NOMO-1 treated with DMSO at 0.1 percent for 48 hours (cell line): Measurements from ENCODE around the gene ANKRD60.
A peak's percentile ranks its signal among the peaks of the same experiment; 100 is the strongest.

Experiments used
- DNase-seq: peaks from one replicate; lab custom pipeline; 2025; ENCODE audit not compliant: unreplicated experiment; lab: John Stamatoyannopoulos, UW

Gene ANKRD60, protein sequence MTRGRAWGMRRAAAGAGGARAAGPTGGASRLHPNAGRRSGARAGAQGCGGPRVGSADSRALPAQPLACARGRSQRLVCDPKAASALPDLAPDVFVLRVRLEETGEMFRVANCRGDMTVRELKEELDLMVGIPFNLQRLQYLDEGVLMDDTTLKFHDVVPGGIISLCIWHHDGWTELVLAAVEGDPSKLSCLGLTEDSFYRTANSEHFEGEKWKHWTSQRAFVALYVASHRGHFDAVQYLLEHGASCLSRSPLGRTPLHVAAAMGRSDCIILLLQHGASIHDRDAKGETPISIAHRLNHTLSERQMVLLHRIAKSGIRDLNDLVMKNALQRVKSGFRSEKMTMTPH

DNA sequence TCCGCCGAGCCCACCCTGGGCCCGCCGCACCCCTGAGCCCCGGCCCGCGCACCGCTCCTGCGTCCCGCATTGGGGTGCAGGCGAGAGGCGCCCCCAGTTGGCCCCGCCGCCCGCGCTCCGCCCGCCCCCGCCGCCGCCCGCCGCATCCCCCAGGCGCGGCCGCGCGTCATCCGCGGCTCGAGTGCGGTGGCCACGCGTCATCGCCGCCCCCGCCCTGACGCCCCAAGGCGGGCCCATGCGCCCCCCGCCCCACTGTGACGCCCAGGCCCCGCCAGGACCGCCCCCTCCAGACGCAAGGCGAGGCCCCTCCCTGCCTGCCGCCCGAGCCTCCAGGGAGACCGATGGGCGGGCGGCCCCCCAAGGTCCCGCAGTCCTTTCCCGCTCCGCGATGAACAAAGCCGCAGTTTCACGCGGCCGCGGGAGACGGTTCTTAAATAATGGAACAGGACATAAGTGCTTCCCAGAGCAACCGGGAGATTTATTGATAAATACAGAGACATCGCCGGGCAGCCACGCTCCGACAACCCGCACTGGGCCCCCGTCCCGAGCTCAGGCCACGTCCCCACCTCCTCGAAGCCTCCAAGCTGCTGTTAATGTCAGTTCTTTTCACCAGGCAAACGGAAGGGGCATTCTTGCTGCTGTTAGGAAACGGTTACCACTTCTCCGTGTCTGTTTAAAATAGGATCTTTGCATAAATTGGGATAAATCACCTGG lies at the start of gene ANKRD60:
TSS of gene ANKRD60 (minus strand) at position 170 of the 714 bp plus-strand sequence. CDS start at position 170, 0 bp downstream.
- DNase-seq = no peak

DNA sequence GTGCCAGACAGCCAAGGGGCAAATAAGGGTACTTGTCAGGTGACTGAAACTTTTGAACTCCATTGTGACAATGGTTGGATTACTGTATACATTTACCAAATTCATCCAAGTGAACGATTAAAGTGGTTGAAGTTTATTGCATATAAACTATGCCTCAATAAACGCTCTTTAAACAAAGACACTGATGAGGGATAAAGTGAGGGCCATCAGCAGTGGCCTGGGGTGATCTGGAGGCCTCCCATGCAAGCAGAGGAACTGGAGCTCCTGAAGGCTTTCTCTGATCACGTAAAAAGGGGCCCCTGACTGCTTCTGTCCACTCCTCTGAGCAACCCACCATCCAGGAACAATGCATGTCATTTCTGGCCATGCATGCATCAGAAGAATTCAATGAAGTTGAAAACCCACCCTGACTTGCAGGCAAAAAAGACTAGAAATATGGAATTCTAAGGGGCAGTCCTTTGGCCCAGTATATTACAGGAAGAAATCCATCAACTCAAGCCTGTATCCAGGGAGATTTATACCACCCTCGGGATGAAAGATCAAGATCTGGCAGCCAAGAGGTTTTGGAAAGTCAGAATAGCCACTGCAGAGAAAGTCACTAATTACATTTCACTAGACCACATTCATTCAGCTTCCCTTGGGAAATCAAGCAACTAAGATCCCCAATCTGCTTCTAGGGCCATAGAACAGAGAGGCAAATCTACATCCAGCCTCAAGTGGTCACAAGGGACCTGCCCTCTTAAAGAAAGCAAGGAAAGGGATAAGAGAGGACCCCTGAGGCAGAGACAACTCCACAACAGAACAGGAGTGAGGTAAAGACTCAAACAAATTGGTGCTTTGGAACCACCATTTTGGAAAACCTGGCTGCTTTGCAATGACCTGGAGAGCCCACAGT lies 49.4 kb upstream of the ANKRD60 start:
- DNase-seq = no peak

DNA sequence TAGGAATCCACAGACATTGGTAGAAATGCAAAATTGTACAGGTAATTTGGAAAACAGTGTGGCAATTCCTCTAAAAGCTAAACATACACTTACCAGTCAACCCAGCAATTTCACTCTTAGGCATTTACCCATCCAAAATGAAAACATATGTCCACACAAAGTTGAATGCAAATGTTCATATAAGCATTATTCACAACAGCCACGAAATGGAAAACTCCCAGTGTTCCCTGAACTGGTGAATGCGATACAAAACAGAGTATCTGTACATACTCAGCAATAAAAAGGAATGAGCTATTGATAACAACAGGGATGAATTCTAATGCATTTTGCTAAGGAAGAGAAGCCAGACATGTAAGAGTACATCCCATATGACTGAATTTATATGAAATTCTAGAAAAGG lies 48.7 kb upstream of the ANKRD60 start:
- no peak for DNase-seq

DNA sequence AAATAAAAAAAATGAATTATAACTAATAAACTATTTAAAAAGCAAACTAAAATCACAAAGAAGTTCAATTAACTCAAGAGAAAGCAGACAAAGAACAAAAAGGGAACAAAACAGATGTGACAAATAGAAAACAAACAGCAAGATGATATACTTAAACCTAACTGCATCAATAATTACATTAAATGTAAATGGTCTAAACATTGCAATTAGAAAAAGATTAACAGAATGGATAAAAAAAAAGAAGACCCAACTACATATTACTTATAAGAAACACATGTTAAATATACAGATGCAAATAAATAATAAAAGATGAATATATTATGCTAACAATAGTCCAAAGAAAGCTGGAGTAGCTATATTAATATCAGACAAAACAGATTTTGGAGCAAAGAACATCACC lies 45.9 kb upstream of the ANKRD60 start:
- DNase-seq = no peak

DNA sequence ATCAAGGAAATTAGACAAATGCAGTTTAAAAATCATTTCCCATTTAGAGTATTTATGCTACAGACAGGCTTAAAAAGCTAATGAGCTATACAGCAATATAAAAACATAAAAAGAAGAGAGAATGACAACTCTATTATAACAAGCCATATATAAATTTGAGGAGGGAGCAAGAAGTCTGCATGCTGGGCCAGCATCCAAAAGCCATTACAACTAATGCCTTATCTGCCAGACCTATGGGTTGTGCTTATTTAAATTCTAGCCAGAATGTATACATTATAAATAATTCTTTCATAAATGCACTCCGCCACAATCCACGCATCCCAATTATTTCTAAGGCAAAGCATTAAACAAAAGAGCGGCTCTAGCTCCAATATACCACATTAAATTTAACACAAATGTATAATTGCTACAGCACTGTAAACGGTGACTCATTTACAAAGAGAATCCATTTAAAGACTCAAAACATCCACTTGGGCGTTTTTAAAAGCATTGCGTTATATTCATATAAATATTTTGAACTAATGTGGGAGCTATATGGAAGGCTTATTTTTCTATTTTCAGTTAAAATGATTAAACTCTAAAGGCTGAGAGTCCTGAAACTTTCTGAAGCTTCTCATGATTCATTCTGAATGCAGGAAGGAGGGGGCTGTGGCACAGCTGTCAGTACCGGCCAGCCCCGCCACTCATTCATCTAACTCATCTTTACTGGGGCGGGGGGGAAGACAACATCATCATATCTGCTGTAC lies 43.3 kb upstream of the ANKRD60 start:
- DNase-seq = no peak

DNA sequence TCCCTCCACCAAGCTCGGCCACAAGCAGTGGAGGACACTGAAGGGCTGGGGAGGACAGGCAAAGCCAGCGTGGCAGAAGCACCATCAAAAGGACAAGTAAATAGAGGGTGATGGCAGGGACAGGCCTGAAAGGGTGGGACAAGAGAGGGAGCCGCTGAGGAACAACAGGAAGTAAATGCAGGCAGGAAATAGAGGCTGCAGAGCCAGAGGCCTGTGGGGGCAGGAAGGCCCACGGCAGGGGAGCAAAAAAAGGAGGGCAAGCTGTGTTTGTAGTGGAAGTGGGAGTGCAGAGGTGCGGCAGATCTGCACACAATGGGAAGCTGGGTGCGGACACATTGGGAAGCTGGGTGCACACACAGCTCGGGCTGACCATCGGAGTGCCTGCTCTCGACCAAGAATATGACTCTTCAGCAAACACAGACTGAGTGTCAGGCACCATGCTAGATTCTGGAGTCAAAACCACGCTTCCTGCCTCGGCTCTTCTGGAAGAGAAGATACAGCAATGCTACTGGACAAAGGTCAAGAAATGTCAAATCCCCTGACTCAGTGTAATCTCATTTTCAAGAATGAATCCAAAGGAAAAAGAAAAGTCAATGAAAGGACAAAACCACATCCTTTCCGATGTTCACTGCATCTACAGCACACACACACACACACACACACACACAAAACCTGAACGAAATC lies 40.6 kb upstream of the ANKRD60 start:
- no peak for DNase-seq

DNA sequence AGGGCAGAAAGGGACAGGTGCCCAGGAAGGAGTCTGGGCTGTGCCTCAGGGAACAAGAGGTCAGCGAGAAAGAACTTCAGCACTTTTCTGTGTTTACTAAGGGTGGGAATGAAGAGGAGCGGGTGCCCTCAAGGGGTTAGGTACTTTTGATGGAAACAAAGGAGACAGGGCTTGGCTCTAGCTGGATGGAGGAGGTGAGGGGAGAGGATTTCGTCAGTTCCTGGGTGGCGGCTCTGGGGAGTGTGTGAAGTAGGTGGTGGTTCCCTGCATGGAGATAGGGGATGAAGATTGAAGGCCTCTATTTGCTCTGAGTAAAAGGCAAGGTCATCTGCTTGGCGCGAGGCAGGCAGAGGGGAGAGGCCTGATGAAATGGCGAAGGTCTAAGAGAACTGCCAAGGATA lies 40.0 kb upstream of the ANKRD60 start:
- DNase-seq = no peak

DNA sequence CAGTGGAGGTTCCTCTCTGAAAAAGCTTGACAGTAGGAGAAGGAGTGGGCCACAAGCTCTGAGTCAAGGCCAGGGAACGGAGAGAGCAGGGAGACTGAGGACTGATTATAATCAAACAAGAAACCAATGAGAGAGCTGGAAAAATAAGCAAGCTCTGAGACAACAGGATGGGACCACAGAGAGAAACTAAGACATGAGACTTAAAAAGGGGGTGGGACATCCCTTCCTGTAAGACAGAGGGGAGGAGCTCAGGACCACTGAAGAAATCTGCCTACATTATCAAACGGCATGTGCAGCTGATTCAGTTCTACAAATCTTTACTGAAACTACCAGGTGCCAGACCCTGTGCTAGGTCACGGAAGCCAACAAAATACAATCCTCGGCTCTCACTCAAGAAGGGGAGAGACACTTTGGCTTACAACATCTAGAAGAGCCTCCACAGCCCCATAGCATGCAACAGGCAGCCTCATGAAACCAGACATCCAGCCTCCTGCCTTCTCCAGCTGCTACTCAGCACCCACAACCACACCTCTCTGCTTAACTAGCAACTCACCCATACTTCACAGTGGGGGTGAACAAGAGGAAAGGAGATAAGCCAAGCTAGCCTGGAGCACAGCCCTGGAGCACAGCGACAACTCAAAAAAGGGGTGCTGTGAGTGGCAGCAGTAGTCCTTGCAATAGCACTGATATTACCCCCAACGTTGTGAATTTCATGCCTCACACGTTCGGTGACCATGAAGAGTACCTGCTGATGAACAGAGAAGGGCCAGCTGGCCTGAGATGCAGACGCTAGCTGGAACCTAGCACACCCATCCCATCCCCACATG lies 39.1 kb upstream of the ANKRD60 start:
- no peak for DNase-seq

DNA sequence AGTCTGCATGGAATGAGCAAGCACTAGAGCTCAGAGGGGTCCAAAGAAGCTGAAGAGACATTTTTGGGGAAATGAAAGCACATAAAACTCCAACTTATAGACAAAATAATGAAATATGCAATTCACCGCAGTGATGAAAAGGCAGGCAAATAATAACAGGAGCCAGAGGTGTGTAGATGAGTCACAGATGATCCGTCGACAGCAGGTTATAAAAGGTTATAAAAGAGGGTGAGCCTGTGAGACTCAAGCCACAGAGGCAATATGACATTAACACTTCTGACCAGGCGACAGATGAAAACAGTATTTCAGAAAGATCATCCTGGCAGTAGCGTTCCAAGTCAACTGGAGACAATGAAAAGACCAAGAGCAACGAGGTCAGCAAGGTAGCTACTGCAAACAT lies 35.8 kb upstream of the ANKRD60 start:
- DNase-seq = peak; percentile 6

DNA sequence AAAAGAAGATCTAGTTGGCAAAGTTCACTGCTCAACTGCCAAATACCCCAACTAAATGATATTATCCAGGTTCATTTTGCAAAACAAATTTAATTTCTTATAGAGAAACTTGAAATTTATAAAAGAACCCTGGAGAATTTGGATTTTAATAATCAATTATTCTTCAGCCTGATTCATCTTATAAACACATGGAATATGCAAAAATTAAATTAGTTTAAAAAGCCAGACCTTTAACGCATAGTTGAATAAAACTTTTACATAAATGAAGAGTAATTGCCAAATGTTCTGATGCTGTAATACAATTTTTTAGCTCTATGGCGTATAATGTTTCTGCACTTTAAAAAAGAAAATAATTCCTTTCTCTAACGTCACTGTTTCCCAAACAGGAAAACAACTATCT lies 33.2 kb upstream of the ANKRD60 start:
- DNase-seq = no peak

DNA sequence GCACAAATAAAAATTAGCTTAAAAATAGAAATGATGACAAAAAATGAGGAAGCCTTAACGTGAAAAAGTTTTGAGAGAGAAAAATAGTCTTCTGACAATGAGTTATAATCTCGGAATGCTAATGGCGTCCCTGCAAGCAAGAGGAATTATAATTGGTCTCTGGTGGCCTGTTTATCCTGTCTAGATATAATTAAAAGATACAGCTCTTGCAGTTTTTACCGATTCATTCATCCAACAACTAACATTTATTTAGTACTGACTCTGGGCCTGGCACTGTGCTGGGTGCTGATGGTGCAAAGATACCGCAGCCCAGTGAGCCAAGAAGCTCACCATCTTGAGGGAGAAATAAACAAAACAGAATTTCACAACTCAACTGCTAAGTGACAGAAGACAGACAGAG lies 31.6 kb upstream of the ANKRD60 start:
- no peak for DNase-seq

DNA sequence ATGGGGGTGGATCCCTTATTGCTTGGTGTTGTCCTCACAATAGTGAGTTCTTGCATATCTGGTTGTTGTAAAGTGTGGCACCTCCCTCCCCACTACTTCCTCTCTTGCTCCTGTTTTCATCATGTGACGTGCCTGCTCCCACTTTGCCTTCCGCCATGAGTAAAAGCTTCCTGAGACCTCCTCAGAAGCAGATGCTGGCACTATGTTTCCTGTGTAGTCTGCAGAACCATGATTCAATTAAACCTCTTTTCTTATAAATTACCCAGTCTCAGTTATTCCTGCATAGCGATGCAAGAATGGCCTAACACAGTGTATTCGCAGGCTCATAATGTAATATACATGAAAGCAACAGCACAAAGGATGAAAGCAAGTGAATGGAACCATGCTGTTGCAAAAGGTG lies 28.4 kb upstream of the ANKRD60 start:
- no peak for DNase-seq

DNA sequence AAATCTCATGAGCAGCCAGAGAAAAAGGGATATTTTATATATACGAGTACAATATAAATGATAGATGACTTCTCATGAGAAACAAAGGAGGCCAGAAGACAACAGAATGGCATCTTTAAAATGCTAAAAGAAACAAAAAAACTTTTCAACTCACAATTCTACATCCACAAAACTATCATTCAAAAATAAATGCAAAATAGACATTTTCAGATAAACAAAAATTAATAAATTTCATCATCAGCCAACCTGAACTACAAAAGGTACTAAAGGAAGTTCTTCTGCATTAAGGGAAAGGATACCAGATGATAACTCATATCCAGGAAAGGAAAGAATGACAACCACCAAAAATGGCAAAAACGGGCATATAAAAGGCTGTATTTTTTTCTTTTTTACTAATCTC lies 27.9 kb upstream of the ANKRD60 start:
- no peak for DNase-seq

DNA sequence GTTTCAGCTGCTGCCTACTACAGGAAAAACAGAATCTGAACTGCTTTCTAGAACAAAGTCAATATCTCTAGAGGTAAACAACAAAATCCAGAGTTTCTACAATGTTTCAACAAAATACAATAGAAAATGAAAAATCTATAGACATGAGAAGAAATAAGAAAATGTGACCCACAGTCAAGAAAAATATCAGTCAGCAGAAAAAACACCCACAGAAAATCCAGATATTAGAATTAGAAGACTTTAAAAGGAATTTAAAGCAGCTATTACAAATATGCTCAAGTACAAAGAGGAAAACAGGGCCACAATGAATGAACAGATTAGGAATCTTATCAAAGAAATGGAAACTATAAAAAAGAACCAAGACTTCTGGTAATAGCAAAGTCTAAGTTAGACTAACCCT lies 26.4 kb upstream of the ANKRD60 start:
- no peak for DNase-seq

DNA sequence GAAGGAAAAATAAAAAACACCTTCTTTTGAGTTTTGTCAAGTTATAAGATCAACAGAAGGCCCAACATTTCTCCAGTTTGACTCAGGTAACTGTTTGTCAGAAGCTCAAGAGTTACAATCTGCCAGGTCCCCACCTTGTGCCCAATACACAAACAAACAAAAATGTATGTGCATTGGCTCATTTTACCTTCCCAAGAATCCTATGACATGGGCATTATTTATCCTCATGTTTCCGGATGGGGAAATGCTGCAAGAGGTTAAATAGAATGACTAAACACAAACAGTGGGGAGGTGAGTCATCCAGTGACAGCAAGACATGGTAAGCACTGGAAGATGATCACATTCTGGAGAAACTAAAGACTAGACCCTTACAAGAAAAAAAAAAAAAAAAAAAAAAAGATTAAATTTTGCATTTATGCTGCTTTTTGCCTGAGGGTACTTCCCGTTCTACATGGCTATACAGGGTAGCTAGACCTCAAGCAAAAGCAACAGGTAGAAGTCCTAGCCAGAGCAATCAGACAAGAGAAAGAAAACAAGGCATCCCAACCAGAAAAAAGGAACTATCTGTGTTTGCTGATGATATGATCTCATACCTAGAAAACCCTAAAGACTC lies 23.6 kb upstream of the ANKRD60 start:
- DNase-seq = peak; percentile 33

DNA sequence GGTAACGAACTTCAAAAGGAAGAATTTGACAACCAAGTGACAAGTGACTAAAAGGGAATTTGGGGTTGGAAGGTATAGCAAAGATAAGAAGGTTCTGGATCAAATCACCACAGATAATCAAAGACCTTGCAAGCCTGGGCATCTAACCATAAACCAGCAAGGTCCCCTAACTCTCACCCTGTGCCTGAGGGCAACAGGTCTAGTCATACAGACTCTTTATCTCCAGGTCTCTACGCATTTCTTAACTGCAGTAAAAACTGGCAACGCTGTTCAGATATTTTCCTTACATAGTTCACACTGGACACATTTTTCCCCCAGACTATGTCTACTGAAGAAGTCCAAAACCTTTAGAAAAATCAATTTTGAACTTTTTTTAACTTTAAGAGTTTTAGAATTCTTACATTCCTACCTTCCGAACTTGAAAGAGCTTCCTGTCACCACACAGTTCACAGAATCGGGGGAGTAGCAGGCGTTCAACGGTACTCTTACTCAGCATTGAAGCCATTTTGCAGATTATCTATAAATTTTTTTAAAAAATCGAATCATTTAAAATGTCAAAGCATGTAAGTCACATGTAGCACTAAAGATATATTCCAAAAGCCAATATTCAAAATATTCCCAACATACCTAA lies 23.0 kb upstream of the ANKRD60 start:
- no peak for DNase-seq

DNA sequence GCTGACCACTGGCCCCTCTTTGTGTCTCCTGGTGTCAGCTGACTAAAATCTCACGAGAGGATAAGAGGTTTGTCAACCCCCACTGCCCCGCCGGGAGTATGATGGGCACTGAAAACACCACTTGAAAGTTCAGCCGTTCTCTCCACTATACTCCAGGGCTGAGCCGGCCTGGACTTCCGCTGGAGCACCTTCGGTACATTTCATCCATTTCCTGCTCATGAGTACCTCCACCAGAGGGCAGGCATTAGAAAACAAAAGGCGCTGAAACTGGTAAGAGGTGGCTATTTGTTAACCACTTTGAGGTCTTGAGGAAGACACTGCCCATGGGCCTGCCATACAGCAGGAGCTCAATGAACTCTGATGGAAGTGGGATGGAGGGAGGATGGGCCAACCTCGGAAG lies 17.9 kb upstream of the ANKRD60 start:
- no peak for DNase-seq

DNA sequence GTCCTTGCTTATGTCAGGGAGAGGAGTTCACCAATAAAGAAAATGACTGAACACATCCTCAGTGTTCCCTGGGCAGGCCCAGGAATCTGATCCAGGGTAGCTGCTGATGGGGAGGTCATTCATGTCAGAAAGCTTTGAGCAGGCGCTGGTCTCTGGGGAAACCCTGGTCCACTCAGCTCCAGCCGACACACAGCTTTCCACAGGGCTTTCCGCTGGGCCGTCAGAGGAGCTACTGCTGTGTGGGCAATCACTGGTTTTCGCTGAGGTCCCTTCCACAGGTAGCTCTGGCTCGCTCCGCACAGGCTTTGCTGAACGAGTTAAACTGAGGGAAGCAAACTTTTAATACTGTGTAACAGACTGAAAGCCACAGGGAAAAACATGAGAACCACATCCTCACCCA lies 17.5 kb upstream of the ANKRD60 start:
- DNase-seq = no peak
